Measurements from ENCODE around the gene NOP53. TPM values are rescaled to one million over a fixed set of nuclear protein-coding genes. Genes with fewer than 3 reads are reported as not detected.
"Not testable (repeated sequence)": the region's sequence is repeated elsewhere in the genome, so short reads cannot be mapped to it uniquely, and the experiment has no call there.

The NOP53 gene
- total and polyA plus RNA-seq, 7 experiments from 2014 or later: 316 to 1,143 (median 681) TPM

DNA sequence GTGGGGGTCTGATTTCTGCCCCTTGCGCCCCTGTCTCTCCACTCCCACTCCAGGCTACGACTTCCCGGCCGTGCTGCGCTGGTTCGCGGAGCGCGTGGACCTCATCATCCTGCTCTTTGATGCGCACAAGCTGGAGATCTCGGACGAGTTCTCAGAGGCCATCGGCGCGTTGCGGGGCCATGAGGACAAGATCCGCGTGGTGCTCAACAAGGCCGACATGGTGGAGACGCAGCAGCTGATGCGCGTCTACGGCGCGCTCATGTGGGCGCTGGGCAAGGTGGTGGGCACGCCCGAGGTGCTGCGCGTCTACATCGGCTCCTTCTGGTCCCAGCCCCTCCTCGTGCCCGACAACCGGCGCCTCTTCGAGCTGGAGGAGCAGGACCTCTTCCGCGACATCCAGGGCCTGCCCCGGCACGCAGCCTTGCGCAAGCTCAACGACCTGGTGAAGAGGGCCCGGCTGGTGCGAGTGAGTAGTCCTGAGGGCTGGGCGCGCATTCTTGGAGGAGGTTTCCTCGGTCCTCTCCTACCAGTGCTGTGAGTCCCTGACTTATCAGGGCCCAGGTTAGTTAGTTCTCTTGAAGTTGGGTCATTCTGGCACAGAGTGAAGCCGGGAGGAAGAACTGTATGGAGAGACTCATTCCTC is 19.5 kb upstream of the NOP53 start:
- intact Hi-C loops (cut with micrococcal nuclease): no loop called here
- CTCF ChIA-PET: no interaction called here
- Mint-ChIP-seq H3K4me1 (peaks cover 10 to 26% (median 17%) of the 10 kb centered on the region in 7 donors), H3K9me3 (peaks cover 0 to 3% (median 0%) of the 10 kb centered on the region in 11 donors), H3K4me3 (no peak overlapping the region), H3K27ac (peak overlapping the region in 1 of 9 donors; percentile 16), H3K36me3 (no peaks in the 10 kb centered on the region), H3K27me3 (peaks cover 0 to 27% (median 23%) of the 10 kb centered on the region in 5 donors)
- ATAC-seq (no peak), DNase-seq (no peak)
- peaks cover 0 to 4% of the 10 kb centered on the region in 2 donors for H3K4me1 ChIP-seq (ENCODE audit: control insufficient read depth in 2 of 2, insufficient read depth in 2 of 2, low read length in 2 of 2)
- H3K27ac ChIP-seq (ENCODE audit: low read depth, low read length): no peak overlapping the region
- no peaks in the 10 kb centered on the region for H3K9me3 ChIP-seq (ENCODE audit: control insufficient read depth in 2 of 3, low read length in 3 of 3)
- POLR2A ChIA-PET: no interaction called here
- peaks cover 0 to 7% of the 10 kb centered on the region in 2 donors for H3K27me3 ChIP-seq (ENCODE audit: control insufficient read depth in 2 of 2, insufficient read depth in 2 of 2, low read length in 2 of 2)
- H3K4me3 ChIP-seq (ENCODE audit: low read length): no peak overlapping the region
- H3K36me3 ChIP-seq (ENCODE audit: control insufficient read depth in 2 of 3, insufficient read depth in 3 of 3, low read length in 3 of 3): no peaks in the 10 kb centered on the region

DNA sequence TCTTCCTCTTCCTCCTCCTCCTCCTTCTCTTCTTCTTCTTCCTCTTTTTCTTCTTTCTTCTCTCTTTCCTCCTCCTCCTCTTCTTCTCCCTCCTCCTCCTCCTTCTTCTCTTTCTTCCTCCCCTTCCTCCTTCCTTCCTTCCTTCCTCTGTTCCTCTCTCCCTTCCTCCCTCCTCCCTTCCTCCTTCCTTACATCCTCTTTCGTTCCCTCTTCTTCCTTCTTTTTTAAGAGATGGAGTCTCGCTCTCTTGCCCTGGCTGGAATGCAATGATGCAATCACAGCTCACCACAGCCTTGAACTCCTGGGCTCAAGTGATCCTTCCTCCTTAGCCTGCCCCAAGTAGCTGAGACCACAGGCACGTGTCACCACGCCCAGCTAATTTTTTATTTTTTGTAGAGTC is 18.9 kb upstream of the NOP53 start:
- peaks cover 0 to 3% (median 0%) of the 10 kb centered on the region in 11 donors for H3K9me3 Mint-ChIP-seq
- Histone ChIP-seq H3K27me3 (ENCODE audit: control insufficient read depth in 2 of 2, insufficient read depth in 2 of 2, low read length in 2 of 2) (peaks cover 0 to 7% of the 10 kb centered on the region in 2 donors), H3K9me3 (ENCODE audit: control insufficient read depth in 2 of 3, low read length in 3 of 3) (no peaks in the 10 kb centered on the region), H3K27ac (ENCODE audit: low read depth, low read length) (no peak overlapping the region), H3K4me3 (ENCODE audit: low read length) (no peak overlapping the region), H3K36me3 (ENCODE audit: control insufficient read depth in 2 of 3, insufficient read depth in 3 of 3, low read length in 3 of 3) (no peaks in the 10 kb centered on the region), H3K4me1 (ENCODE audit: control insufficient read depth in 2 of 2, insufficient read depth in 2 of 2, low read length in 2 of 2) (peaks cover 0 to 4% of the 10 kb centered on the region in 2 donors)
- ChIA-PET POLR2A (no interaction called here), CTCF (interaction anchor here (0.6 kb wide), 1 partner anchor 86 kb away, joined by 3 read pairs; no protein-coding TSS in a partner anchor)
- H3K27me3 Mint-ChIP-seq: peaks cover 0 to 28% (median 24%) of the 10 kb centered on the region in 5 donors
- intact Hi-C loops (cut with micrococcal nuclease): no loop called here
- ATAC-seq (no peak), DNase-seq (no peak)
- H3K36me3 Mint-ChIP-seq: no peaks in the 10 kb centered on the region
- H3K4me3 Mint-ChIP-seq: no peak overlapping the region
- H3K4me1 Mint-ChIP-seq: peaks cover 10 to 26% (median 17%) of the 10 kb centered on the region in 7 donors
- H3K27ac Mint-ChIP-seq: peak overlapping the region in 1 of 9 donors; percentile 49

DNA sequence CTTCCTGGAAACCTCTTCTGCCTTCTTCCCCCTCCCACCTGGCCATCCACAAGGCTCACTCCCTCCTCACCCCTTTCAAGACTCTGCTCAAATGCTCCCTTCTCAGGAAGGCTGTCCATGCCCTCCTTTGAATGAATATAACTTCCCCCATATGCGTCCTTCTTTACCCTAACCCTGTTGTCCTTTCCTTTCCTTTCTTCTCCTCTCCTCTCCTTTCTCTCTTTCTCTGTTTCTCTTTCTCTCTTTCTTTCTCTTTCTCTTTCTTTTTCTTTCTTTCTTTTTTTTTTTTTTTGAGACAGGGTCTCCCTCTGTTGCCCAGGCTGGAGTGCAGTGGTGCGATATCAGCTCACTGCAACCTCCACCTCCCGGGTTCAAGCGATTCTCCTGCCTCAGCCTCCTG is 17.1 kb upstream of the NOP53 start:
- H3K9me3 Mint-ChIP-seq; H3K36me3 ChIP-seq (ENCODE audit: control insufficient read depth in 2 of 3, insufficient read depth in 3 of 3, low read length in 3 of 3); POLR2A ChIA-PET; intact Hi-C loops (cut with micrococcal nuclease); ATAC-seq; H3K27ac ChIP-seq (ENCODE audit: low read depth, low read length); H3K4me3 ChIP-seq (ENCODE audit: low read length); H3K36me3 Mint-ChIP-seq; H3K9me3 ChIP-seq (ENCODE audit: control insufficient read depth in 2 of 3, low read length in 3 of 3); H3K4me1 ChIP-seq (ENCODE audit: control insufficient read depth in 2 of 2, insufficient read depth in 2 of 2, low read length in 2 of 2); H3K27me3 ChIP-seq (ENCODE audit: control insufficient read depth in 2 of 2, insufficient read depth in 2 of 2, low read length in 2 of 2); DNase-seq; CTCF ChIA-PET: not testable (repeated sequence)
- peak overlapping the region in 5 of 10 donors; percentile 4 to 46 (median 13) for H3K4me3 Mint-ChIP-seq
- peaks cover 0 to 28% (median 24%) of the 10 kb centered on the region in 5 donors for H3K27me3 Mint-ChIP-seq
- H3K27ac Mint-ChIP-seq: peak overlapping the region in 3 of 9 donors; percentile 10 to 26 (median 17)
- peaks cover 10 to 24% (median 17%) of the 10 kb centered on the region in 7 donors for H3K4me1 Mint-ChIP-seq

GRCh38 chr19:47729468-47729798 is 15.9 kb upstream of the NOP53 start:
- H3K36me3 Mint-ChIP-seq: no peaks in the 10 kb centered on the region
- peaks cover 0 to 4% of the 10 kb centered on the region in 2 donors for H3K4me1 ChIP-seq (ENCODE audit: control insufficient read depth in 2 of 2, insufficient read depth in 2 of 2, low read length in 2 of 2)
- H3K36me3 ChIP-seq (ENCODE audit: control insufficient read depth in 2 of 3, insufficient read depth in 3 of 3, low read length in 3 of 3): no peaks in the 10 kb centered on the region
- H3K27me3 Mint-ChIP-seq: peaks cover 2 to 28% (median 21%) of the 10 kb centered on the region in 5 donors
- H3K27ac ChIP-seq (ENCODE audit: low read depth, low read length): no peak overlapping the region
- CTCF ChIA-PET: interaction anchor here (0.6 kb wide), 1 partner anchor 85 kb away, joined by 3 read pairs; no protein-coding TSS in a partner anchor
- peak overlapping the region; percentile 17 for H3K4me3 ChIP-seq (ENCODE audit: low read length)
- H3K4me1 Mint-ChIP-seq: peaks cover 10 to 23% (median 17%) of the 10 kb centered on the region in 7 donors
- H3K9me3 Mint-ChIP-seq: peaks cover 0 to 3% (median 0%) of the 10 kb centered on the region in 11 donors
- intact Hi-C loops (cut with micrococcal nuclease): no loop called here
- DNase-seq: no peak
- peak; percentile 38 for ATAC-seq
- peaks cover 0 to 7% of the 10 kb centered on the region in 2 donors for H3K27me3 ChIP-seq (ENCODE audit: control insufficient read depth in 2 of 2, insufficient read depth in 2 of 2, low read length in 2 of 2)
- POLR2A ChIA-PET: no interaction called here
- H3K4me3 Mint-ChIP-seq: peak overlapping the region; percentile 71 to 86 (median 78)
- peak overlapping the region in 5 of 9 donors; percentile 23 to 64 (median 26) for H3K27ac Mint-ChIP-seq
- H3K9me3 ChIP-seq (ENCODE audit: control insufficient read depth in 2 of 3, low read length in 3 of 3): no peaks in the 10 kb centered on the region

- intact Hi-C loops (cut with micrococcal nuclease): no loop called here
- peak overlapping the region in 3 of 9 donors; percentile 25 to 28 (median 26) for H3K27ac Mint-ChIP-seq
- H3K36me3 ChIP-seq (ENCODE audit: control insufficient read depth in 2 of 3, insufficient read depth in 3 of 3, low read length in 3 of 3): no peaks in the 10 kb centered on the region
- peaks cover 0 to 7% of the 10 kb centered on the region in 2 donors for H3K27me3 ChIP-seq (ENCODE audit: control insufficient read depth in 2 of 2, insufficient read depth in 2 of 2, low read length in 2 of 2)
- ChIA-PET CTCF (interaction anchor here (0.6 kb wide), 1 partner anchor 86 kb away, joined by 3 read pairs; no protein-coding TSS in a partner anchor), POLR2A (no interaction called here)
- H3K4me1 ChIP-seq (ENCODE audit: control insufficient read depth in 2 of 2, insufficient read depth in 2 of 2, low read length in 2 of 2): peaks cover 0 to 4% of the 10 kb centered on the region in 2 donors
- H3K4me3 ChIP-seq (ENCODE audit: low read length): peak overlapping the region; percentile 17
- H3K27ac ChIP-seq (ENCODE audit: low read depth, low read length): no peak overlapping the region
- peaks cover 2 to 28% (median 21%) of the 10 kb centered on the region in 5 donors for H3K27me3 Mint-ChIP-seq
- H3K4me3 Mint-ChIP-seq: peak overlapping the region; percentile 71 to 86 (median 78)
- H3K9me3 Mint-ChIP-seq: peaks cover 0 to 3% (median 0%) of the 10 kb centered on the region in 11 donors
- H3K36me3 Mint-ChIP-seq: no peaks in the 10 kb centered on the region
- DNase-seq (peak in 1 of 9 donors; percentile 73), ATAC-seq (peak; percentile 75)
- peaks cover 10 to 23% (median 17%) of the 10 kb centered on the region in 7 donors for H3K4me1 Mint-ChIP-seq
- H3K9me3 ChIP-seq (ENCODE audit: control insufficient read depth in 2 of 3, low read length in 3 of 3): no peaks in the 10 kb centered on the region
Observed at GRCh38 chr19:47729799-47730520, 15.4 kb upstream of the NOP53 start.

DNA sequence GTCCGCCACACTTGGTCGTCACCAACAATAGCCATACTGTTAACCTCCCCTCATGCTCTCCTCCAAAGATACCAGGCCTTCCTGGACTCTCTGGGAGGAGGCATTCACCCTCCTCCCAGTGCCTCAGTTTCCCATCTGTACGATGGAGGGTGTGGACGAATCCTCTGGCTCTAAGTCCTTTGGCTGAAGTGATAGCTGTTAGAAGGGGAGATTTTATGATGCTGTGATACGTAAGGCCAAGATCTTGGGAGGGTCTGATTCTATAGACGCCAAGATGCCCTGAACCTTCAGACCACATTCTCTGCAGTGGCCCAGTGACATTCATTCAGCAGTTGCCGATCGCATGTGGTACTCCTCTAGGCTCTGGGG is 14.8 kb upstream of the NOP53 start:
- H3K27ac Mint-ChIP-seq: no peak overlapping the region

More for the DNA sequence above, 14.8 kb upstream of the NOP53 start:
- no peaks in the 10 kb centered on the region for H3K9me3 ChIP-seq (ENCODE audit: control insufficient read depth in 2 of 3, low read length in 3 of 3)
- no peaks in the 10 kb centered on the region for H3K36me3 ChIP-seq (ENCODE audit: control insufficient read depth in 2 of 3, insufficient read depth in 3 of 3, low read length in 3 of 3)
- H3K27me3 ChIP-seq (ENCODE audit: control insufficient read depth in 2 of 2, insufficient read depth in 2 of 2, low read length in 2 of 2): peaks cover 0 to 7% of the 10 kb centered on the region in 2 donors
- Mint-ChIP-seq H3K27me3 (peaks cover 2 to 28% (median 21%) of the 10 kb centered on the region in 5 donors), H3K36me3 (no peaks in the 10 kb centered on the region), H3K4me3 (peak overlapping the region in 8 of 10 donors; percentile 29 to 86 (median 74)), H3K4me1 (peaks cover 10 to 23% (median 17%) of the 10 kb centered on the region in 7 donors), H3K9me3 (peaks cover 0 to 3% (median 0%) of the 10 kb centered on the region in 11 donors)
- peaks cover 0 to 4% of the 10 kb centered on the region in 2 donors for H3K4me1 ChIP-seq (ENCODE audit: control insufficient read depth in 2 of 2, insufficient read depth in 2 of 2, low read length in 2 of 2)
- no peak overlapping the region for H3K27ac ChIP-seq (ENCODE audit: low read depth, low read length)
- ChIA-PET POLR2A (no interaction called here), CTCF (no interaction called here)
- ATAC-seq (no peak), DNase-seq (no peak)
- intact Hi-C loops (cut with micrococcal nuclease): no loop called here
- H3K4me3 ChIP-seq (ENCODE audit: low read length): no peak overlapping the region
